Liver (tissue), 9 donors: ENCODE results near the gene GVQW3. TPM values are rescaled to one million over a fixed set of nuclear protein-coding genes. Genes with fewer than 3 reads are reported as not detected.

Source experiments
- DNase-seq: peaks from one replicate; pipeline ENCODE4 v3.0.0-alpha.2; 2017; ENCODE audit warnings: low spot score
- H3K27ac ChIP-seq, 2 donors: one replicate each; pipeline ENCODE4 v1.7.0; 2013; ENCODE audit warnings: inconsistent platforms in 2 of 2, low read length in 2 of 2, control low read depth in 1 of 2, low read depth in 1 of 2, mild to moderate bottlenecking in 1 of 2
- H3K27me3 ChIP-seq, 4 donors: one replicate each; pipeline versions ENCODE4 v1.6.1 to v1.7.0; 2013; ENCODE audit warnings: low read length in 3 of 4, inconsistent platforms in 1 of 4, mild to moderate bottlenecking in 1 of 4, moderate library complexity in 1 of 4; ENCODE audit not compliant: control insufficient read depth in 4 of 4, insufficient read depth in 4 of 4
- H3K36me3 ChIP-seq, 4 donors: one replicate each; pipeline versions ENCODE4 v1.6.1 to v1.7.0; 2013; ENCODE audit warnings: low read length in 3 of 4, mild to moderate bottlenecking in 3 of 4, low read depth in 1 of 4, moderate library complexity in 1 of 4; ENCODE audit not compliant: control insufficient read depth in 4 of 4, insufficient read depth in 3 of 4
- H3K4me1 ChIP-seq, 4 donors: one replicate each; pipeline versions ENCODE4 v1.6.1 to v1.7.0; 2013; ENCODE audit warnings: low read length in 3 of 4, mild to moderate bottlenecking in 3 of 4, moderate library complexity in 1 of 4; ENCODE audit not compliant: control insufficient read depth in 4 of 4, insufficient read depth in 4 of 4
- H3K4me3 ChIP-seq, 3 donors: one replicate each; pipeline versions ENCODE4 v1.6.1 to v1.7.0; 2013; ENCODE audit warnings: low read length in 3 of 3, control low read depth in 1 of 3, low read depth in 1 of 3, mild to moderate bottlenecking in 1 of 3
- H3K9ac ChIP-seq, 2 donors: one replicate each; pipeline ENCODE4 v1.7.0; 2013; ENCODE audit warnings: low read length in 2 of 2, mild to moderate bottlenecking in 2 of 2, moderate library complexity in 2 of 2, control low read depth in 1 of 2, low read depth in 1 of 2
- H3K9me3 ChIP-seq, 4 donors: one replicate each; pipeline versions ENCODE4 v1.6.1 to v1.7.0; 2013; ENCODE audit warnings: low read length in 3 of 4; ENCODE audit not compliant: control insufficient read depth in 4 of 4
- ATF3 ChIP-seq: IDR thresholded peaks from 2 replicates; pipeline ENCODE4 v1.6.1; 2016; ENCODE audit warnings: antibody characterized with exemption
- EGR1 ChIP-seq, 2 donors: IDR thresholded peaks; 2 replicates each; pipeline ENCODE4 v1.6.1; 2016 to 2018; ENCODE audit warnings: antibody characterized with exemption in 2 of 2, low read depth in 2 of 2
- FOXA2 ChIP-seq: IDR thresholded peaks from 2 replicates; pipeline ENCODE4 v1.6.1; 2016; ENCODE audit warnings: antibody characterized with exemption
- HNF4A ChIP-seq, 2 donors: conservative IDR thresholded peaks; 2 replicates each; pipeline ENCODE4 v1.6.1; 2016; ENCODE audit warnings: antibody characterized with exemption in 2 of 2, mild to moderate bottlenecking in 2 of 2
- HNF4G ChIP-seq: IDR thresholded peaks from 2 replicates; pipeline ENCODE4 v1.6.1; 2016; ENCODE audit warnings: antibody characterized with exemption
- JUND ChIP-seq, 2 donors: IDR thresholded peaks; 2 replicates each; pipeline ENCODE4 v1.6.1; 2016; ENCODE audit warnings: antibody characterized with exemption in 2 of 2
- MAX ChIP-seq: IDR thresholded peaks from 2 replicates; pipeline ENCODE4 v1.6.1; 2016; ENCODE audit warnings: antibody characterized with exemption
- NR2F2 ChIP-seq: IDR thresholded peaks from 2 replicates; pipeline ENCODE4 v1.6.1; 2016; ENCODE audit warnings: antibody characterized with exemption
- RAD21 ChIP-seq, 2 donors: IDR thresholded peaks; 2 replicates each; pipeline ENCODE4 v1.6.1; 2016; ENCODE audit warnings: antibody characterized with exemption in 2 of 2, mild to moderate bottlenecking in 2 of 2
- REST ChIP-seq: IDR thresholded peaks from 2 replicates; pipeline ENCODE4 v1.6.1; 2016; ENCODE audit warnings: antibody characterized with exemption, mild to moderate bottlenecking
- RXRA ChIP-seq, 2 donors: IDR thresholded peaks; 2 replicates each; pipeline ENCODE4 v1.6.1; 2017 to 2018; ENCODE audit warnings: antibody characterized with exemption in 2 of 2, mild to moderate bottlenecking in 1 of 2
- SP1 ChIP-seq: IDR thresholded peaks from 2 replicates; pipeline ENCODE4 v1.6.1; 2018; ENCODE audit warnings: antibody characterized with exemption, mild to moderate bottlenecking
- TAF1 ChIP-seq: conservative IDR thresholded peaks from 2 replicates; pipeline ENCODE4 v1.6.1; 2016; ENCODE audit warnings: antibody characterized with exemption, mild to moderate bottlenecking
- WGBS: extraction: QIAGEN DNeasy Blood & Tissue Kit; methylation state at CpG from one replicate; pipeline ENCODE4 v1.1.7; 2013; 5-methylcytosine and 5-hydroxymethylcytosine counted together
- polyA plus RNA-seq, 2 donors: library from polyadenylated mRNA; stranded (reverse) in 1 of 2; unstranded in 1 of 2; fragments of 200-250 nt in 1 of 2; fragments of >200 nt in 1 of 2; fragmentation: Nextera tagmentation in 1 of 2; extraction: Ambion mirVana in 1 of 2; gene quantifications; one replicate each; pipeline versions ENCODE4 v1.2.1 to v1.2.3, GENCODE V29; 2013 to 2015
- total RNA-seq, 2 donors: library from RNA; depleted of rRNA; stranded (reverse); fragments of >200 nt; gene quantifications; one replicate each; pipeline ENCODE4 v1.2.3, GENCODE V29; 2014
- TF ChIP-seq, protein P1 (sequence below): fragments of 150-350 bp; IDR thresholded peaks from 2 replicates; pipeline ENCODE4 v1.5.1; 2017; ENCODE audit warnings: improper control_type of control experiment, low read depth, low read length; ENCODE audit not compliant: missing input control
- TF ChIP-seq, protein P2 (sequence below): IDR thresholded peaks from 2 replicates; pipeline ENCODE4 v1.6.1; 2016; ENCODE audit warnings: antibody characterized with exemption
- donor health status: healthy.
- donor health status: healthy.
- donor health status: healthy.
- donor health status: healthy.
- donor health status: healthy.

Gene GVQW3
- total and polyA plus RNA-seq, 4 donors = 0.18 to 1.3 (median 0.65) TPM

GRCh38 chr11:76347466-76347865 is 33.7 kb upstream of the GVQW3 start:
- Histone ChIP-seq H3K9me3 (no peaks in the 10 kb centered on the region), H3K4me1 (no peaks in the 10 kb centered on the region), H3K27me3 (no peaks in the 10 kb centered on the region), H3K4me3 (no peak overlapping the region), H3K9ac (no peak overlapping the region), H3K36me3 (peaks cover 0 to 3% (median 1%) of the 10 kb centered on the region in 4 donors), H3K27ac (no peak overlapping the region)
- 74% methylated on average over 2 of the region's 2 CpGs for WGBS
- DNase-seq = no peak
- no peak for TF ChIP-seq SP1
- TF ChIP-seq, protein P1, sequence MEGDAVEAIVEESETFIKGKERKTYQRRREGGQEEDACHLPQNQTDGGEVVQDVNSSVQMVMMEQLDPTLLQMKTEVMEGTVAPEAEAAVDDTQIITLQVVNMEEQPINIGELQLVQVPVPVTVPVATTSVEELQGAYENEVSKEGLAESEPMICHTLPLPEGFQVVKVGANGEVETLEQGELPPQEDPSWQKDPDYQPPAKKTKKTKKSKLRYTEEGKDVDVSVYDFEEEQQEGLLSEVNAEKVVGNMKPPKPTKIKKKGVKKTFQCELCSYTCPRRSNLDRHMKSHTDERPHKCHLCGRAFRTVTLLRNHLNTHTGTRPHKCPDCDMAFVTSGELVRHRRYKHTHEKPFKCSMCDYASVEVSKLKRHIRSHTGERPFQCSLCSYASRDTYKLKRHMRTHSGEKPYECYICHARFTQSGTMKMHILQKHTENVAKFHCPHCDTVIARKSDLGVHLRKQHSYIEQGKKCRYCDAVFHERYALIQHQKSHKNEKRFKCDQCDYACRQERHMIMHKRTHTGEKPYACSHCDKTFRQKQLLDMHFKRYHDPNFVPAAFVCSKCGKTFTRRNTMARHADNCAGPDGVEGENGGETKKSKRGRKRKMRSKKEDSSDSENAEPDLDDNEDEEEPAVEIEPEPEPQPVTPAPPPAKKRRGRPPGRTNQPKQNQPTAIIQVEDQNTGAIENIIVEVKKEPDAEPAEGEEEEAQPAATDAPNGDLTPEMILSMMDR = no peak
- TF ChIP-seq HNF4G = no peak
- TF ChIP-seq HNF4A (conservative IDR thresholded peaks at IDR 0.05) = no peak
- TF ChIP-seq, protein P2, sequence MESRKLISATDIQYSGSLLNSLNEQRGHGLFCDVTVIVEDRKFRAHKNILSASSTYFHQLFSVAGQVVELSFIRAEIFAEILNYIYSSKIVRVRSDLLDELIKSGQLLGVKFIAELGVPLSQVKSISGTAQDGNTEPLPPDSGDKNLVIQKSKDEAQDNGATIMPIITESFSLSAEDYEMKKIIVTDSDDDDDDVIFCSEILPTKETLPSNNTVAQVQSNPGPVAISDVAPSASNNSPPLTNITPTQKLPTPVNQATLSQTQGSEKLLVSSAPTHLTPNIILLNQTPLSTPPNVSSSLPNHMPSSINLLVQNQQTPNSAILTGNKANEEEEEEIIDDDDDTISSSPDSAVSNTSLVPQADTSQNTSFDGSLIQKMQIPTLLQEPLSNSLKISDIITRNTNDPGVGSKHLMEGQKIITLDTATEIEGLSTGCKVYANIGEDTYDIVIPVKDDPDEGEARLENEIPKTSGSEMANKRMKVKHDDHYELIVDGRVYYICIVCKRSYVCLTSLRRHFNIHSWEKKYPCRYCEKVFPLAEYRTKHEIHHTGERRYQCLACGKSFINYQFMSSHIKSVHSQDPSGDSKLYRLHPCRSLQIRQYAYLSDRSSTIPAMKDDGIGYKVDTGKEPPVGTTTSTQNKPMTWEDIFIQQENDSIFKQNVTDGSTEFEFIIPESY = no peak
- no peak for TF ChIP-seq JUND (IDR thresholded peaks at IDR 0.05)
- no peak for TF ChIP-seq REST
- no peak for TF ChIP-seq ATF3

DNA sequence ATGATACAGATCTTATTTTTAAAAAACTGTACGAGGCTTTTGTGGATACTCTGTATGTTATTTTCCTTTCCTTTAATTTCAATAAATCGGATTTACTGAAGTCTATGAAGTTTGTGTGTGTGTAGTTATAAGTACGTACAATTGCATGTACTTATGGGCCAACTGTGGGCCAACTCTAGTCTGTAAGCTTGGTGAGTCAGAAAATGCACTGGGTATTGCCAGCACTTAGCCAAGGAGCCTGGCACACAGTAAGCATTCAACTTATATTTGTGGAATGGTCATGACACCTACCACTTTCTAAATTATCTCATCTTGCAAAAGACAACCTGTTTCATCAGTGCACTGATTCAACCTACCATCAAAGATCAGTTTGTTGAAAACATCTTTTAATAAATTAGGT is 32.8 kb upstream of the GVQW3 start:
- Histone ChIP-seq H3K4me1 (no peaks in the 10 kb centered on the region), H3K9me3 (no peaks in the 10 kb centered on the region), H3K36me3 (peaks cover 1 to 3% (median 2%) of the 10 kb centered on the region in 4 donors), H3K4me3 (no peak overlapping the region), H3K27ac (no peak overlapping the region), H3K9ac (no peak overlapping the region), H3K27me3 (no peaks in the 10 kb centered on the region)
- 96% methylated on average over 3 of the region's 3 CpGs for WGBS
- DNase-seq = no peak
- TF ChIP-seq TAF1 (no peak), REST (no peak), JUND (IDR thresholded peaks at IDR 0.05) (no peak), NR2F2 (no peak), RAD21 (IDR thresholded peaks at IDR 0.05) (no peak), FOXA2 (no peak), HNF4G (no peak), HNF4A (conservative IDR thresholded peaks at IDR 0.05) (no peak), RXRA (IDR thresholded peaks at IDR 0.05) (no peak), SP1 (no peak), MAX (no peak), EGR1 (IDR thresholded peaks at IDR 0.05; ENCODE audit: low read depth in 2 of 2) (no peak)
- TF ChIP-seq, protein P2 = no peak
- TF ChIP-seq, protein P1 = no peak
